HepG2 (cell line): ENCODE data around the gene OST4. TPM values are rescaled to one million over a fixed set of nuclear protein-coding genes. Genes with fewer than 3 reads are reported as not detected.
A peak's percentile ranks its signal among the peaks of the same experiment; 100 is the strongest.

Experiments
- ARID4A ChIP-seq: sonication (generic); formaldehyde crosslinking; IDR thresholded peaks from 2 replicates; pipeline ENCODE4 v1.5.0; 2020; ENCODE audit warnings: mild to moderate bottlenecking, missing genetic modification reagents, borderline replicate concordance
- HDAC2 ChIP-seq: sonication (generic); formaldehyde crosslinking; IDR thresholded peaks from 2 replicates; pipeline ENCODE4 v1.4.0; 2020; ENCODE audit warnings: missing genetic modification reagents
- HNRNPUL1 ChIP-seq: fragments of 200-400 bp; formaldehyde crosslinking; IDR thresholded peaks from 2 replicates; pipeline ENCODE4 v1.6.1; 2017; ENCODE audit warnings: low read depth, mild to moderate bottlenecking, low read length, moderate library complexity
- IKZF1 ChIP-seq: fragments of 450-650 bp; IDR thresholded peaks from 2 replicates; pipeline ENCODE4 v1.7.1; 2016
- MLLT10 ChIP-seq: sonication (generic); formaldehyde crosslinking; IDR thresholded peaks from 2 replicates; pipeline ENCODE4 v1.4.0; 2020; ENCODE audit warnings: missing genetic modification reagents
- PHF8 ChIP-seq: sonication (generic); formaldehyde crosslinking; IDR thresholded peaks from 2 replicates; pipeline ENCODE4 v1.5.0; 2020; ENCODE audit warnings: missing genetic modification reagents
- REPIN1 ChIP-seq: sonication (generic); formaldehyde crosslinking; IDR thresholded peaks from 2 replicates; pipeline ENCODE4 v1.8.0; 2022; ENCODE audit warnings: missing genetic modification reagents, low read depth, mild to moderate bottlenecking, borderline replicate concordance
- SIN3A ChIP-seq: IDR thresholded peaks from 2 replicates; pipeline ENCODE4 v1.6.1; 2011; ENCODE audit warnings: low read depth, mild to moderate bottlenecking, control low read depth, low read length, borderline replicate concordance
- SNAPC5 ChIP-seq: sonication (generic); formaldehyde crosslinking; IDR thresholded peaks from 2 replicates; pipeline ENCODE4 v1.8.1; 2023; ENCODE audit warnings: mild to moderate bottlenecking, missing genetic modification reagents, borderline replicate concordance
- SP4 ChIP-seq: sonication (generic); formaldehyde crosslinking; IDR thresholded peaks from 2 replicates; pipeline ENCODE4 v1.8.1; 2023; ENCODE audit warnings: mild to moderate bottlenecking, missing genetic modification reagents
- STAT6 ChIP-seq: sonication (generic); formaldehyde crosslinking; IDR thresholded peaks from 2 replicates; pipeline ENCODE4 v1.4.0; 2020; ENCODE audit warnings: missing genetic modification reagents, mild to moderate bottlenecking, borderline replicate concordance
- ZHX1 ChIP-seq: sonication (generic); formaldehyde crosslinking; IDR thresholded peaks from 2 replicates; pipeline ENCODE4 v1.8.1; 2022; ENCODE audit warnings: low read depth, mild to moderate bottlenecking, missing genetic modification reagents
- ZNF33A ChIP-seq: sonication (generic); formaldehyde crosslinking; IDR thresholded peaks from 2 replicates; pipeline ENCODE4 v1.5.1; 2020; ENCODE audit warnings: missing genetic modification reagents, mild to moderate bottlenecking, moderate library complexity, borderline replicate concordance
- ZNF792 ChIP-seq: IDR thresholded peaks from 2 replicates; pipeline ENCODE4 v1.6.1; 2016
- ZNF800 ChIP-seq: sonication (generic); formaldehyde crosslinking; IDR thresholded peaks from 2 replicates; pipeline ENCODE4 v1.4.0; 2020; ENCODE audit warnings: missing genetic modification reagents
- ZSCAN25 ChIP-seq: sonication (generic); formaldehyde crosslinking; IDR thresholded peaks from 2 replicates; pipeline ENCODE4 v1.8.0; 2022; ENCODE audit warnings: mild to moderate bottlenecking, missing genetic modification reagents
- polyA plus RNA-seq, 8 experiments: library from polyadenylated mRNA; depleted of rRNA in 3 of 8; stranded (reverse) in 7 of 8; unstranded in 1 of 8; fragments of >200 nt; fragmentation: Illumina TruSeq in 4 of 8; extraction: Trizol in 4 of 8; gene quantifications; 2 replicates each; pipeline versions ENCODE4 v1.2.1 to v1.2.3, GENCODE V29; 2011 to 2016; ENCODE audit warnings: low read depth in 4 of 8, missing spikeins in 1 of 8, mixed read lengths in 1 of 8; ENCODE audit not compliant: insufficient read depth in 1 of 8
- total RNA-seq, 5 experiments: library from RNA; depleted of rRNA; stranded (reverse); fragments of >200 nt; fragmentation: Illumina TruSeq; extraction: Trizol; gene quantifications; 2 replicates each; pipeline ENCODE4 v1.2.3, GENCODE V29; 2016; ENCODE audit warnings: low read depth in 1 of 5

OST4 gene
- total and polyA plus RNA-seq, 2 of the 13 experiments (the other 11 are each of a cell fraction or from before 2014, with no cell fraction given) = 498 to 584 TPM

- TF ChIP-seq ARID4A (CRISPR knock-in tag) = peak; percentile 82
- no peak for TF ChIP-seq HNRNPUL1
- no peak for TF ChIP-seq IKZF1
- peak; percentile 96 for TF ChIP-seq ZNF792 (CRISPR knock-in tag)
- peak; percentile 28; the same call in 1 of the 2 replicates for TF ChIP-seq PHF8 (CRISPR knock-in tag)
- no peak for TF ChIP-seq MLLT10 (CRISPR knock-in tag)
- TF ChIP-seq SNAPC5 (CRISPR knock-in tag) = 0 out of 2 replicates have a peak, but pooled peaks have one; percentile 13
- peak; percentile 85 for TF ChIP-seq STAT6 (CRISPR knock-in tag)
- TF ChIP-seq SIN3A = no peak; the same call in 1 of the 2 replicates
- TF ChIP-seq ZNF33A = no peak
- TF ChIP-seq REPIN1 = peak; percentile 89; the same call in 1 of the 2 replicates
- TF ChIP-seq HDAC2 (CRISPR knock-in tag) = peak; percentile 96
- no peak; the same call in none of the 2 replicates for TF ChIP-seq SP4 (CRISPR knock-in tag)
- peak; percentile 92; the same call in 1 of the 2 replicates for TF ChIP-seq ZHX1 (CRISPR knock-in tag)
- TF ChIP-seq ZSCAN25 = peak; percentile 82
- peak; percentile 77 for TF ChIP-seq ZNF800 (CRISPR knock-in tag)
These were observed 24.5 kb upstream of the OST4 start (continued) for GRCh38 chr2:27095745-27096651.
